GM23248 (cell line): ENCODE measurements around the gene CACNA1D. TPM values are rescaled to one million over a fixed set of nuclear protein-coding genes. Genes with fewer than 3 reads are reported as not detected.

Source experiments
- DNase-seq: peaks from one replicate; pipeline ENCODE4 v3.0.0-alpha.2; 2015
- H2AFZ ChIP-seq: fragments of 200-600 bp; sonication (generic); 2 replicates; pipeline ENCODE4 v1.6.1; 2016; ENCODE audit warnings: antibody characterized with exemption
- H3F3A ChIP-seq: fragments of 200-600 bp; sonication (generic); 2 replicates; pipeline ENCODE4 v1.6.1; 2016; ENCODE audit warnings: mild to moderate bottlenecking, antibody characterized with exemption, mixed run types; ENCODE audit not compliant: insufficient read depth
- H3K27ac ChIP-seq: fragments of 200-600 bp; sonication (generic); 2 replicates; pipeline ENCODE4 v1.5.1; 2016; ENCODE audit warnings: mild to moderate bottlenecking
- H3K27me3 ChIP-seq: fragments of 200-600 bp; sonication (generic); replicated peaks from 2 replicates; pipeline ENCODE4 v1.6.1; 2016; ENCODE audit warnings: mild to moderate bottlenecking; ENCODE audit not compliant: insufficient read depth
- H3K36me3 ChIP-seq: fragments of 200-600 bp; sonication (generic); 2 replicates; pipeline ENCODE4 v1.6.1; 2016; ENCODE audit warnings: low read depth, mild to moderate bottlenecking
- H3K4me1 ChIP-seq: fragments of 200-600 bp; sonication (generic); 2 replicates; pipeline ENCODE4 v1.6.1; 2016; ENCODE audit warnings: mild to moderate bottlenecking; ENCODE audit not compliant: insufficient read depth
- H3K4me2 ChIP-seq: fragments of 200-600 bp; sonication (generic); one replicate; pipeline ENCODE4 v1.6.1; 2016; ENCODE audit warnings: mild to moderate bottlenecking; ENCODE audit not compliant: unreplicated experiment
- H3K4me3 ChIP-seq: fragments of 200-600 bp; sonication (generic); 2 replicates; pipeline ENCODE4 v1.5.1; 2016; ENCODE audit warnings: mild to moderate bottlenecking
- H3K79me2 ChIP-seq: fragments of 200-600 bp; sonication (generic); 2 replicates; pipeline ENCODE4 v1.6.1; 2016; ENCODE audit warnings: mild to moderate bottlenecking; ENCODE audit not compliant: insufficient read depth
- H3K9ac ChIP-seq: fragments of 200-600 bp; sonication (generic); 2 replicates; pipeline ENCODE4 v1.6.1; 2016; ENCODE audit warnings: mild to moderate bottlenecking
- H3K9me2 ChIP-seq: fragments of 200-600 bp; sonication (generic); 2 replicates; pipeline ENCODE4 v1.6.1; 2016; ENCODE audit warnings: mixed run types, mild to moderate bottlenecking, moderate library complexity; ENCODE audit not compliant: insufficient read depth
- H3K9me3 ChIP-seq: fragments of 200-600 bp; sonication (generic); one replicate; pipeline ENCODE4 v1.6.1; 2017; ENCODE audit warnings: low read depth
- H4K20me1 ChIP-seq: fragments of 200-600 bp; sonication (generic); 2 replicates; pipeline ENCODE4 v1.6.0; 2016; ENCODE audit not compliant: insufficient read depth
- EZH2 ChIP-seq: fragments of 200-600 bp; sonication (generic); IDR thresholded peaks from 2 replicates; pipeline ENCODE4 v1.6.1; 2018; ENCODE audit warnings: antibody characterized with exemption, mild to moderate bottlenecking; ENCODE audit not compliant: insufficient read depth, poor library complexity, severe bottlenecking
- EZH2phosphoT487 ChIP-seq: fragments of 200-600 bp; sonication (generic); IDR thresholded peaks from 2 replicates; pipeline ENCODE4 v1.6.1; 2018; ENCODE audit warnings: antibody characterized with exemption, moderate library complexity, mild to moderate bottlenecking, low read depth; ENCODE audit not compliant: insufficient read depth
- WGBS, 2 experiments: methylation state at CpG; one replicate each; pipeline ENCODE4 v1.1.6; 2015 to 2017; ENCODE audit warnings: low lambda C conversion rate in 2 of 2, low coverage in 1 of 2; ENCODE audit errors: missing lambda C conversion rate in 2 of 2; 5-methylcytosine and 5-hydroxymethylcytosine counted together
- in situ Hi-C: fragments of 300-500 bp; cut with MboI; formaldehyde crosslinking; loops from 2 replicates; pipeline ENCODE4 v1.15.0; 2020
- polyA plus RNA-seq: library from polyadenylated mRNA; unstranded; fragments of >200 nt; fragmentation: Nextera tagmentation; extraction: Ambion mirVana; gene quantifications from 2 replicates; pipeline ENCODE4 v1.2.1, GENCODE V29; 2016
- total RNA-seq: library from RNA; depleted of rRNA; stranded (reverse); fragments of >200 nt; shearing (Covaris generic); gene quantifications from 2 replicates; pipeline ENCODE4 v1.2.3, GENCODE V29; 2014

The CACNA1D gene
- total and polyA plus RNA-seq, 2 experiments from 2014 or later = not detected

- no peaks in the 10 kb centered on the region for H3K9me3 ChIP-seq
- no peak overlapping the region for H3K4me3 ChIP-seq
- H3K36me3 ChIP-seq = no peaks in the 10 kb centered on the region
- no peaks in the 10 kb centered on the region for H3F3A ChIP-seq
- no peaks in the 10 kb centered on the region for H4K20me1 ChIP-seq
- no peaks in the 10 kb centered on the region for H3K9me2 ChIP-seq
- TF ChIP-seq EZH2phosphoT487 (no peak), EZH2 (no peak)
- H3K9ac ChIP-seq = no peak overlapping the region
- no peaks in the 10 kb centered on the region for H3K79me2 ChIP-seq
- no peak overlapping the region for H3K4me2 ChIP-seq
- peaks cover 7% of the 10 kb centered on the region for H3K27me3 ChIP-seq
- H3K27ac ChIP-seq = no peak overlapping the region
- no peaks in the 10 kb centered on the region for H3K4me1 ChIP-seq
- in situ Hi-C loops = no loop called here
- H2AFZ ChIP-seq = no peak overlapping the region
- WGBS, 2 experiments = 51 to 64% methylated on average over 7 of the region's 7 CpGs
- no peak for DNase-seq
Observed at GRCh38 chr3:53695324-53695690, 200.9 kb downstream of the CACNA1D start.

DNA sequence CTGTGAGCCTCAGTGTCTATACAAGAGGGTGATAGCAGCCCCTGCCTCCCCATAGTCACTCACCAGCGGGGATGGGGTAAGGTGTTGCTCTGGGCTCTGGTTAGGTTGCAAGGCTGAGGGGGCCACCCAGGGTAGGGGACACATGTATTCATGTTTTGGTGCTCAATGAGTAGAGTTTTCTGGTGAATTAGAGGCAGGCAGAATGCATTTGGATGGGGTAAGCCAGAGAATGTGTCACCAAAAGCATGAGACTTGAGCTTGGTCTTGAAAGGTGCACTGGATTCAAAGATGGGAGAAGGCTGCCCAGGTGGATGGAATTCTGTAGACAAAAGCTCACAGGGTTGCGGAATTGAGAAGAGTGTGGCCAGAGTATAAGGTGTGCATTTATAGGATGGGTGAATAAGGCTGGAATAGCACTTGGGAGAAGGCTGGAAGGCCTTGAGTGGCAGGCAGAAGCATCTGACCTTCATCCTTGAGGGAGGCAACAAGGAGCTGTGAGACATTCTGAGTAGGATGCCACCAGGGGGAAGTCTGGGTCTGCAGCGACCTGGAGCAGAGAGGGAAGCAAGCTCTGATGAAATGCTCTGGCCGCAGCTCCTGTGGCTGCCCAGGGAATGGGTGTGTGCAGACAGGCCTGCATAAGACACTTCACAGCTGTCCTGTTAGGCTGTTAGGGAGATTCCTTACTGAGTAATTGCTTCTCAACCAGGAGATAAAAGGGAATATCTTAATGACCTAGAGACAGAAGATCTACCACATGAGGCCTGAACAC lies 202.2 kb downstream of the CACNA1D start:
- Histone ChIP-seq H3K4me3 (no peak overlapping the region), H3K9ac (no peak overlapping the region), H3K27me3 (peaks cover 12% of the 10 kb centered on the region), H3F3A (no peaks in the 10 kb centered on the region), H3K4me2 (no peak overlapping the region), H3K9me2 (no peaks in the 10 kb centered on the region), H3K4me1 (no peaks in the 10 kb centered on the region), H3K79me2 (no peaks in the 10 kb centered on the region), H3K27ac (no peak overlapping the region), H2AFZ (no peak overlapping the region), H3K36me3 (no peaks in the 10 kb centered on the region), H3K9me3 (no peaks in the 10 kb centered on the region), H4K20me1 (no peaks in the 10 kb centered on the region)
- DNase-seq = peak; percentile 25
- TF ChIP-seq EZH2phosphoT487 (no peak), EZH2 (no peak)
- in situ Hi-C loops = no loop called here
- 31 to 41% methylated on average over 4 of the region's 4 CpGs for WGBS, 2 experiments

GRCh38 chr3:53700441-53700840 lies 206.0 kb downstream of the CACNA1D start:
- 32 to 36% methylated on average over 4 of the region's 4 CpGs for WGBS, 2 experiments
- Histone ChIP-seq H3K27ac (no peak overlapping the region), H3K79me2 (no peaks in the 10 kb centered on the region), H3F3A (no peaks in the 10 kb centered on the region), H3K4me1 (no peaks in the 10 kb centered on the region), H3K9ac (no peak overlapping the region), H3K36me3 (no peaks in the 10 kb centered on the region), H4K20me1 (no peaks in the 10 kb centered on the region), H3K4me2 (no peak overlapping the region), H3K4me3 (no peak overlapping the region), H3K9me2 (no peaks in the 10 kb centered on the region), H3K27me3 (peaks cover 12% of the 10 kb centered on the region; the same call in 1 of the 2 replicates), H2AFZ (no peak overlapping the region), H3K9me3 (no peaks in the 10 kb centered on the region)
- no peak for TF ChIP-seq EZH2
- TF ChIP-seq EZH2phosphoT487 = no peak
- in situ Hi-C loops = no loop called here
- DNase-seq = no peak

DNA sequence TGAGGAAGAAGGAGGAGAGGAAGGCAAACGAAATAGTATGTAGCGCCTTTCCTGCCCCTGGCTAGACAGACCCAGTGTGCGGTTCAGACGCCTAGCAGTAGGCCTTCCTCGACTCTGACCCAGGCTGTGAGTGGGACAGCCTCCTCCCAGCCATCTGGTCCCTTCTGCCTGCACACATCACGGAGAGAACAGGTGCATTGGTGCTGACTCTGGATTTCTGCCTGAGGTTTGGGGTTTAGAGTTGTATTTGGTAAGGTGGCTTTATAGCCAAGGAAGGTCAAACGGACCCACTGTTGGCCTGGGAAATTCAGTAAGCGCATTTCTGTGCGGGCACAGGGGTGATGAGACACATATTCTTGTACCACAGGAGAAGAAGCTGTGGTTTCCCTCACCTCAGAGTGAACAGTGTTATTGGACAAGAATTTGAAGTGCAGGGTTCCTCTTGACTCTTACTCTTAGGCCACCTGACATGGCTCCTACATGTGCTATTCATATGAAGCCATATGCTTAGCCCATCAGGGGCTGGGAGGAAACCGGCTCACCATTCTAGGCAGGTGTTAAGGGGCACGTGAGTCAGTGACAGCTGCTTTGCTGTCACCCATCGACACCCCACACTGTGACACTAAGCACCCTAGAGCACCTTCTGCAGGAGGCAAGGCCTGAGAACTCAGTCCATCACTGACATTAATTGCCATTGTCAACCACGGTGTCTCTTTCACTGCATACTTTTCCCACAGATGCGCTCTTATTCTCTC lies 208.5 kb downstream of the CACNA1D start:
- H3K79me2 ChIP-seq = no peaks in the 10 kb centered on the region
- no peaks in the 10 kb centered on the region for H3K4me1 ChIP-seq
- no peaks in the 10 kb centered on the region for H3K9me3 ChIP-seq
- no peaks in the 10 kb centered on the region for H3K9me2 ChIP-seq
- H2AFZ ChIP-seq = no peak overlapping the region
- DNase-seq = no peak
- H4K20me1 ChIP-seq = no peaks in the 10 kb centered on the region
- no peak overlapping the region for H3K4me3 ChIP-seq
- H3K27me3 ChIP-seq = peaks cover 12% of the 10 kb centered on the region; the same call in 1 of the 2 replicates
- H3K4me2 ChIP-seq = no peak overlapping the region
- no peaks in the 10 kb centered on the region for H3F3A ChIP-seq
- in situ Hi-C loops = no loop called here
- no peak overlapping the region for H3K27ac ChIP-seq
- 64 to 65% methylated on average over 14 of the region's 14 CpGs for WGBS, 2 experiments
- TF ChIP-seq EZH2phosphoT487 (no peak), EZH2 (no peak)
- no peak overlapping the region for H3K9ac ChIP-seq
- no peaks in the 10 kb centered on the region for H3K36me3 ChIP-seq
